ENCODE results near the gene DDX41.
"Not testable (repeated sequence)": the region's sequence is repeated elsewhere in the genome, so short reads cannot be mapped to it uniquely, and the experiment has no call there.

The DDX41 gene

GRCh38 chr5:177537389-177538361 lies 20.9 kb upstream of the DDX41 start:
- peak; percentile 78 for DNase-seq (ENCODE audit: low read depth)
- no peak overlapping the region for H3K4me3 ChIP-seq (ENCODE audit: low read depth, low read length)
- TF ChIP-seq CTCF (conservative IDR thresholded peaks at IDR 0.05; ENCODE audit: low read depth, low read length): no peak

- no peak for DNase-seq (ENCODE audit: low read depth)
- TF ChIP-seq CTCF (conservative IDR thresholded peaks at IDR 0.05; ENCODE audit: low read depth, low read length): no peak
- H3K4me3 ChIP-seq (ENCODE audit: low read depth, low read length): no peak overlapping the region
These were observed 19.6 kb upstream of the DDX41 start for GRCh38 chr5:177536386-177536785.

- TF ChIP-seq CTCF (conservative IDR thresholded peaks at IDR 0.05; ENCODE audit: low read depth, low read length): peak; percentile 22
- DNase-seq (ENCODE audit: low read depth): peak; percentile 41
- no peak overlapping the region for H3K4me3 ChIP-seq (ENCODE audit: low read depth, low read length)
These were observed 18.4 kb upstream of the DDX41 start for GRCh38 chr5:177535125-177535524.

GRCh38 chr5:177534433-177534832 lies 17.7 kb upstream of the DDX41 start:
- DNase-seq (ENCODE audit: low read depth); H3K4me3 ChIP-seq (ENCODE audit: low read depth, low read length): not testable (repeated sequence)

GRCh38 chr5:177531209-177531940 lies 14.6 kb upstream of the DDX41 start:
- DNase-seq (ENCODE audit: low read depth): no peak
- H3K4me3 ChIP-seq (ENCODE audit: low read depth, low read length): no peak overlapping the region
- TF ChIP-seq CTCF (conservative IDR thresholded peaks at IDR 0.05; ENCODE audit: low read depth, low read length): no peak

GRCh38 chr5:177530638-177531037 lies 13.9 kb upstream of the DDX41 start:
- peak; percentile 46 for DNase-seq (ENCODE audit: low read depth)
- no peak overlapping the region for H3K4me3 ChIP-seq (ENCODE audit: low read depth, low read length)
- no peak for TF ChIP-seq CTCF (conservative IDR thresholded peaks at IDR 0.05; ENCODE audit: low read depth, low read length)

Data from choroid plexus epithelial cell (primary cell).